Esophagus squamous epithelium (tissue), 5 donors: ENCODE measurements around the gene AMDHD1. TPM values are rescaled to one million over a fixed set of nuclear protein-coding genes. Genes with fewer than 3 reads are reported as not detected.
A peak's percentile ranks its signal among the peaks of the same experiment; 100 is the strongest.

Source experiments
- DNase-seq: peaks from one replicate; lab custom pipeline; 2025; lab: John Stamatoyannopoulos, UW
- H3K27ac ChIP-seq, 4 donors: fragments of 200-600 bp; sonication (generic); one replicate each; pipeline ENCODE4 v1.5.1; 2016 to 2019; ENCODE audit warnings: mild to moderate bottlenecking in 1 of 4
- H3K27me3 ChIP-seq, 4 donors: fragments of 200-600 bp; sonication (generic); 1 replicate in 3 of 4; 2 replicates in 1 of 4; pipeline versions ENCODE4 v1.5.1 to v1.6.0; 2017 to 2021; ENCODE audit warnings: antibody characterized with exemption in 1 of 4
- H3K36me3 ChIP-seq, 3 donors: fragments of 200-600 bp; sonication (generic); one replicate each; pipeline ENCODE4 v1.5.1; 2016 to 2019
- H3K4me1 ChIP-seq, 3 donors: fragments of 200-600 bp; sonication (generic); one replicate each; pipeline ENCODE4 v1.5.1; 2017 to 2019
- H3K4me3 ChIP-seq, 4 donors: fragments of 200-600 bp; sonication (generic); 1 replicate in 3 of 4; 2 replicates in 1 of 4; pipeline ENCODE4 v1.5.1; 2016 to 2019; ENCODE audit warnings: mild to moderate bottlenecking in 2 of 4, moderate library complexity in 1 of 4
- H3K9me3 ChIP-seq, 3 donors: fragments of 200-600 bp; sonication (generic); one replicate each; pipeline ENCODE4 v1.5.1; 2016 to 2019
- CTCF ChIP-seq, 6 experiments: fragments of 450-650 bp in 4 of 6; fragments of 200-600 bp in 2 of 6; sonication (generic) in 2 of 6; IDR thresholded peaks; one replicate each; pipeline ENCODE4 v1.5.1; 2016 to 2019; ENCODE audit warnings: antibody characterized with exemption in 6 of 6, mild to moderate bottlenecking in 4 of 6, moderate library complexity in 4 of 6
- POLR2A ChIP-seq, 4 donors: fragments of 450-650 bp; IDR thresholded peaks; one replicate each; pipeline ENCODE4 v1.6.1; 2017; ENCODE audit warnings: antibody characterized with exemption in 4 of 4, mild to moderate bottlenecking in 4 of 4, moderate library complexity in 3 of 4
- WGBS, 2 donors: methylation state at CpG; one replicate each; pipeline ENCODE4 v1.1.5; 2018; 5-methylcytosine and 5-hydroxymethylcytosine counted together
- intact Hi-C: fragments of 100-400 bp; cut with DNase I; formaldehyde crosslinking; loops from one replicate; pipeline ENCODE4 v1.15.0; 2022
- total RNA-seq, 4 donors: library from RNA; depleted of rRNA; stranded (reverse); fragments of >200 nt; gene quantifications; one replicate each; pipeline ENCODE4 v1.1.0, GENCODE V29; 2016
- donor health status: DM: yes; HTN: yes; CAD: no.

AMDHD1 gene
- total RNA-seq, 4 donors from 2014 or later: 0.19 to 0.26 TPM; not detected in 2

- Histone ChIP-seq H3K9me3 (no peaks in the 10 kb centered on the region), H3K36me3 (peaks cover 8 to 99% (median 54%) of the 10 kb centered on the region in 3 donors), H3K4me1 (no peaks in the 10 kb centered on the region), H3K27ac (no peak overlapping the region), H3K27me3 (no peaks in the 10 kb centered on the region), H3K4me3 (no peak overlapping the region)
- WGBS, 2 donors: 13 to 53% methylated on average over 1 of the region's 1 CpG
- intact Hi-C loops: no loop called here
- no peak for DNase-seq
- TF ChIP-seq CTCF (IDR thresholded peaks at IDR 0.05) (no peak), POLR2A (IDR thresholded peaks at IDR 0.05) (no peak)
These were observed 64.6 kb downstream of the AMDHD1 start for GRCh38 chr12:96007729-96008128.

- H3K4me1 ChIP-seq: no peaks in the 10 kb centered on the region
- no peak overlapping the region for H3K27ac ChIP-seq
- no peak for DNase-seq
- H3K36me3 ChIP-seq: peaks cover 0 to 100% (median 34%) of the 10 kb centered on the region in 3 donors
- intact Hi-C loops: no loop called here
- TF ChIP-seq CTCF (IDR thresholded peaks at IDR 0.05) (no peak), POLR2A (IDR thresholded peaks at IDR 0.05) (no peak)
- no peak overlapping the region for H3K4me3 ChIP-seq
- no peaks in the 10 kb centered on the region for H3K27me3 ChIP-seq
- H3K9me3 ChIP-seq: no peaks in the 10 kb centered on the region
- 84 to 92% methylated on average over 3 of the region's 3 CpGs for WGBS, 2 donors
These were observed 71.9 kb downstream of the AMDHD1 start for GRCh38 chr12:96014943-96015599.

GRCh38 chr12:96015672-96016071 is 72.5 kb downstream of the AMDHD1 start:
- TF ChIP-seq POLR2A (IDR thresholded peaks at IDR 0.05) (no peak), CTCF (IDR thresholded peaks at IDR 0.05) (peak in 3 of 6 experiments; percentile 13 to 38 (median 18))
- H3K36me3 ChIP-seq: peaks cover 0 to 100% (median 33%) of the 10 kb centered on the region in 3 donors
- H3K27me3 ChIP-seq: no peaks in the 10 kb centered on the region
- H3K9me3 ChIP-seq: no peaks in the 10 kb centered on the region
- no peak overlapping the region for H3K27ac ChIP-seq
- WGBS, 2 donors: 74 to 77% methylated on average over 5 of the region's 5 CpGs
- DNase-seq: no peak
- intact Hi-C loops: no loop called here
- H3K4me1 ChIP-seq: no peaks in the 10 kb centered on the region
- H3K4me3 ChIP-seq: no peak overlapping the region

Other genes starting within 250 kb of the AMDHD1 start
- gene NTN4, start 152.6 kb upstream of the AMDHD1 start, total RNA-seq: 10 to 100 TPM in 2 of 4 donors, 1 to 10 TPM in 2; 5.0 to 22.5 (median 12.4) TPM
- 10 to 100 TPM in 2 of 4 donors, 1 to 10 TPM in 2; 2.7 to 16.3 (median 9.2) TPM for gene SNRPF, start 84.4 kb upstream of the AMDHD1 start, total RNA-seq
- gene CCDC38, start 717 bp upstream of the AMDHD1 start, total RNA-seq: under 1 TPM in 1 of 4 donors, not detected in 3; 0.23 TPM
- gene HAL, start 53.0 kb downstream of the AMDHD1 start, total RNA-seq: 1 to 10 TPM in 1 of 4 donors, under 1 TPM in 3; 0.21 to 2.2 (median 0.32) TPM
- gene LTA4H, start 92.3 kb downstream of the AMDHD1 start, total RNA-seq: 100 to 1,000 TPM; 105 to 235 (median 123) TPM